ENCODE measurements around the gene MAML2. TPM values are rescaled to one million over a fixed set of nuclear protein-coding genes. Genes with fewer than 3 reads are reported as not detected.

The MAML2 gene
- total and polyA plus RNA-seq, 2 of the 13 experiments (the other 11 are each of a cell fraction or from before 2014, with no cell fraction given), result 2.3 to 25.9 TPM

DNA sequence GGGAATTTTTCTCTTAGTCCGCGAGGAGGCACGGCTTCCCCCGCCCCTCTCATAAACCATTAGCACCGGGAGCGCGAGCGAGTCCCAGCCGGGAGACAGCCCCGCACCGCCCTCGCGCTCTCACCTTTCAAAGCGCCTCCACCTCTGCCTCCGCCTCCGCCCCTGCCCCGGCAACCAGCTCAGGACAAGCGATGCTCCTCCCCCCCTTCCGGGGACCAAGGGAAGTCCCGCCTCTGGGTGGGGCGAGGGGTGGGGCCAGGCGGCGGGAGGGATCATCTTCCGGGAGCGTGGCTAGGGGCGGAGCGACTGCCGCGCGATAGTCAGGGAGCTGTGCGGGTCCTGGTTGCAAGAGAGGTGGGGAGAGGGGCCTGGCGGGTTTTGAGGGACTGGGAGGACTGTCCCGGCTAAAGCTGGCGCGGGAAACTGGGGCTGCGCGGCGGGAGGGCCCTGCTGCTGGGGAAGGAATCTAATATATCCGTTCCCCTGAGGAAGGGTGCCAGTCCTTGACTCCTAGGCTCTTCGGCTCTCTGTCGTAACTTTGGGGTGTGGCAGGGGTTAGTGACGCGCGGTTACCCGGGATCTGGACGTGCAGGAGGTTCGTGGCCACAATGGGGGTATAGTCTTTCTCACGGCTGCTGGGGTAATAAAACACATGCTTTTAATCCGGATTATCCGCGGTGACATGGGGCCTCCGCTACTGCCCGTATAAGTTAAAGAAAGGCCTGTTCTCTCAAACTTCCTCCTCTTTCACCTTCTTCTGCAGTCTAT lies 46.9 kb upstream of the MAML2 start, which contains the start of the genes CCDC82 and JRKL (continued):
- TF ChIP-seq HNRNPL (IDR thresholded peaks at IDR 0.05; ENCODE audit: low read depth, low read length), result 0 out of 2 replicates have a peak, but pooled peaks have one; percentile 8
- peak; percentile 73 for TF ChIP-seq HOXA5 (CRISPR knock-in tag; IDR thresholded peaks at IDR 0.05)
- TF ChIP-seq, protein P1, sequence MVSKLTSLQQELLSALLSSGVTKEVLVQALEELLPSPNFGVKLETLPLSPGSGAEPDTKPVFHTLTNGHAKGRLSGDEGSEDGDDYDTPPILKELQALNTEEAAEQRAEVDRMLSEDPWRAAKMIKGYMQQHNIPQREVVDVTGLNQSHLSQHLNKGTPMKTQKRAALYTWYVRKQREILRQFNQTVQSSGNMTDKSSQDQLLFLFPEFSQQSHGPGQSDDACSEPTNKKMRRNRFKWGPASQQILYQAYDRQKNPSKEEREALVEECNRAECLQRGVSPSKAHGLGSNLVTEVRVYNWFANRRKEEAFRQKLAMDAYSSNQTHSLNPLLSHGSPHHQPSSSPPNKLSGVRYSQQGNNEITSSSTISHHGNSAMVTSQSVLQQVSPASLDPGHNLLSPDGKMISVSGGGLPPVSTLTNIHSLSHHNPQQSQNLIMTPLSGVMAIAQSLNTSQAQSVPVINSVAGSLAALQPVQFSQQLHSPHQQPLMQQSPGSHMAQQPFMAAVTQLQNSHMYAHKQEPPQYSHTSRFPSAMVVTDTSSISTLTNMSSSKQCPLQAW (CRISPR knock-in tag; IDR thresholded peaks at IDR 0.05), result peak; percentile 96
- TF ChIP-seq ZMAT3 (CRISPR knock-in tag; conservative IDR thresholded peaks at IDR 0.05), result no peak; the same call in 1 of the 2 replicates
- peak; percentile 71; the same call in 1 of the 2 replicates for TF ChIP-seq ZNF337 (CRISPR knock-in tag; IDR thresholded peaks at IDR 0.05; ENCODE audit: borderline replicate concordance, low read depth)
- TF ChIP-seq ZNF207 (IDR thresholded peaks at IDR 0.05; ENCODE audit: borderline replicate concordance), result no peak
- TF ChIP-seq ZMYM2 (CRISPR knock-in tag; IDR thresholded peaks at IDR 0.05), result no peak
- TF ChIP-seq SOX13 (IDR thresholded peaks at IDR 0.05), result no peak
- TF ChIP-seq SOX13 (CRISPR knock-in tag; conservative IDR thresholded peaks at IDR 0.05 in 1 of 2, IDR thresholded peaks at IDR 0.05 in 1 of 2), result peak in 1 of 2 experiments; percentile 18; a peak in 1 of 4 replicates
- 0 out of 2 replicates have a peak, but pooled peaks have one; percentile 70 for TF ChIP-seq ZNF691 (CRISPR knock-in tag; IDR thresholded peaks at IDR 0.05; ENCODE audit: borderline replicate concordance, low read depth)
- 0 out of 2 replicates have a peak, but pooled peaks have one; percentile 48 for TF ChIP-seq ERF (CRISPR knock-in tag; IDR thresholded peaks at IDR 0.05)
- TF ChIP-seq MAFK (conservative IDR thresholded peaks at IDR 0.05 in 1 of 2, IDR thresholded peaks at IDR 0.05 in 1 of 2; ENCODE audit: low read length in 2 of 2), result no peak
- peak; percentile 82 for TF ChIP-seq SALL1 (CRISPR knock-in tag; IDR thresholded peaks at IDR 0.05)
- no peak for TF ChIP-seq CCAR2 (optimal IDR thresholded peaks at IDR 0.05; ENCODE audit: low read depth, low read length)
- TF ChIP-seq ZNF414 (CRISPR knock-in tag; IDR thresholded peaks at IDR 0.05), result peak; percentile 88; the same call in 1 of the 2 replicates
- TF ChIP-seq, protein P2, sequence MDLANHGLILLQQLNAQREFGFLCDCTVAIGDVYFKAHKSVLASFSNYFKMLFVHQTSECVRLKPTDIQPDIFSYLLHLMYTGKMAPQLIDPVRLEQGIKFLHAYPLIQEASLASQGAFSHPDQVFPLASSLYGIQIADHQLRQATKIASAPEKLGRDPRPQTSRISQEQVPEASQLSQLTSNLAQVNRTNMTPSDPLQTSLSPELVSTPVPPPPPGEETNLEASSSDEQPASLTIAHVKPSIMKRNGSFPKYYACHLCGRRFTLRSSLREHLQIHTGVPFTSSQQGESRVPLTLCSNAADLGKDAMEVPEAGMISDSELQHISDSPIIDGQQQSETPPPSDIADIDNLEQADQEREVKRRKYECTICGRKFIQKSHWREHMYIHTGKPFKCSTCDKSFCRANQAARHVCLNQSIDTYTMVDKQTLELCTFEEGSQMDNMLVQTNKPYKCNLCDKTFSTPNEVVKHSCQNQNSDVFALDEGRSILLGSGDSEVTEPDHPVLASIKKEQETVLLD (CRISPR knock-in tag; IDR thresholded peaks at IDR 0.05; ENCODE audit: low read depth), result peak; percentile 62; the same call in 1 of the 2 replicates
- no peak for TF ChIP-seq ZNF441 (CRISPR knock-in tag; IDR thresholded peaks at IDR 0.05; ENCODE audit: borderline replicate concordance)
- TF ChIP-seq ADNP (CRISPR knock-in tag; IDR thresholded peaks at IDR 0.05), result no peak
- TF ChIP-seq NFATC3 (CRISPR knock-in tag; IDR thresholded peaks at IDR 0.05), result no peak
- TF ChIP-seq ZNF468 (CRISPR knock-in tag; IDR thresholded peaks at IDR 0.05), result no peak
- 0 out of 2 replicates have a peak, but pooled peaks have one; percentile 59 for TF ChIP-seq ZNF766 (CRISPR knock-in tag; IDR thresholded peaks at IDR 0.05; ENCODE audit: borderline replicate concordance)
- peak; percentile 72 for TF ChIP-seq KAT8 (CRISPR knock-in tag; IDR thresholded peaks at IDR 0.05)
